Neural cell (in vitro differentiated cells): ENCODE measurements around the gene MUS81. TPM values are rescaled to one million over a fixed set of nuclear protein-coding genes. Genes with fewer than 3 reads are reported as not detected.

Experiments
- H2AFZ ChIP-seq: fragments of 200-600, 300-800 bp; sonication (generic), shearing (Covaris generic); 2 replicates; pipeline ENCODE4 v1.6.0; 2014; ENCODE audit warnings: low read depth, mild to moderate bottlenecking, antibody characterized with exemption, low read length, moderate library complexity
- H3F3A ChIP-seq: fragments of 200-600 bp; shearing (Covaris generic); 2 replicates; pipeline ENCODE4 v1.6.1; 2016; ENCODE audit warnings: mild to moderate bottlenecking, moderate library complexity, mixed read lengths, antibody characterized with exemption, low read length; ENCODE audit not compliant: insufficient read depth, poor library complexity, severe bottlenecking
- H3K27ac ChIP-seq: fragments of 200-600, 300-800 bp; sonication (generic), shearing (Covaris generic); 2 replicates; pipeline ENCODE4 v1.5.1; 2014; ENCODE audit warnings: mild to moderate bottlenecking, low read length, moderate library complexity
- H3K27me3 ChIP-seq: fragments of 300-800, 200-600 bp; sonication (generic), shearing (Covaris generic); 2 replicates; pipeline ENCODE4 v1.6.0; 2014; ENCODE audit warnings: mild to moderate bottlenecking, low read depth, low read length, moderate library complexity; ENCODE audit not compliant: insufficient read depth
- H3K36me3 ChIP-seq: fragments of 300-800, 200-600 bp; sonication (generic), shearing (Covaris generic); 2 replicates; pipeline ENCODE4 v1.5.1; 2014; ENCODE audit warnings: mild to moderate bottlenecking, antibody characterized with exemption, low read length, moderate library complexity; ENCODE audit not compliant: insufficient read depth
- H3K4me2 ChIP-seq: fragments of 300-800, 200-600 bp; sonication (generic), shearing (Covaris generic); 2 replicates; pipeline ENCODE4 v1.6.0; 2014; ENCODE audit warnings: mild to moderate bottlenecking, low read length
- H3K4me3 ChIP-seq: fragments of 300-800, 200-600 bp; sonication (generic), shearing (Covaris generic); 2 replicates; pipeline ENCODE4 v1.5.1; 2014; ENCODE audit warnings: mild to moderate bottlenecking, low read length, moderate library complexity
- H3K79me2 ChIP-seq: fragments of 200-600 bp; shearing (Covaris generic); replicated peaks from 2 replicates; pipeline ENCODE4 v1.6.0; 2014; ENCODE audit warnings: mild to moderate bottlenecking, low read length, moderate library complexity; ENCODE audit not compliant: insufficient read depth
- H3K9ac ChIP-seq: fragments of 300-800, 200-600 bp; sonication (generic), shearing (Covaris generic); 2 replicates; pipeline ENCODE4 v1.6.1; 2016; ENCODE audit warnings: mild to moderate bottlenecking, low read length, mixed read lengths
- H3K9me2 ChIP-seq: fragments of 200-600 bp; shearing (Covaris generic); 2 replicates; pipeline ENCODE4 v1.6.1; 2016; ENCODE audit warnings: mild to moderate bottlenecking, low read length, mixed read lengths; ENCODE audit not compliant: insufficient read depth
- H3K9me3 ChIP-seq: fragments of 200-600, 300-800 bp; sonication (generic), shearing (Covaris generic); 2 replicates; pipeline ENCODE4 v1.6.1; 2016; ENCODE audit warnings: mild to moderate bottlenecking, mixed run types, low read length, moderate library complexity, mixed read lengths
- H4K20me1 ChIP-seq: fragments of 200-600 bp; shearing (Covaris generic); 2 replicates; pipeline ENCODE4 v1.6.1; 2016; ENCODE audit warnings: mild to moderate bottlenecking, mixed run types; ENCODE audit not compliant: insufficient read depth
- CTCF ChIP-seq: fragments of 450-650 bp; IDR thresholded peaks from 2 replicates; pipeline ENCODE4 v1.5.1; 2014; ENCODE audit warnings: antibody characterized with exemption, mild to moderate bottlenecking, moderate library complexity; ENCODE audit not compliant: poor library complexity, severe bottlenecking
- EP300 ChIP-seq: fragments of 450-650 bp; conservative IDR thresholded peaks from 2 replicates; pipeline ENCODE4 v1.6.1; 2014; ENCODE audit warnings: antibody characterized with exemption, mild to moderate bottlenecking, moderate library complexity; ENCODE audit not compliant: poor library complexity, severe bottlenecking
- EZH2 ChIP-seq: fragments of 200-600, 300-800 bp; shearing (Covaris generic), sonication (generic); IDR thresholded peaks from 2 replicates; pipeline ENCODE4 v1.6.1; 2014; ENCODE audit warnings: antibody characterized with exemption, low read length, borderline replicate concordance, mild to moderate bottlenecking; ENCODE audit not compliant: insufficient read depth, poor library complexity, severe bottlenecking
- MXI1 ChIP-seq: fragments of 450-650 bp; conservative IDR thresholded peaks from 2 replicates; pipeline ENCODE4 v1.6.1; 2014; ENCODE audit warnings: antibody characterized with exemption, mild to moderate bottlenecking; ENCODE audit not compliant: poor library complexity, severe bottlenecking
- POLR2AphosphoS5 ChIP-seq: IDR thresholded peaks from 2 replicates; pipeline ENCODE4 v1.6.1; 2012
- RAD21 ChIP-seq: fragments of 450-650 bp; conservative IDR thresholded peaks from 2 replicates; pipeline ENCODE4 v1.6.1; 2014; ENCODE audit warnings: antibody characterized with exemption, mild to moderate bottlenecking, moderate library complexity
- REST ChIP-seq: IDR thresholded peaks from 2 replicates; pipeline ENCODE4 v1.6.1; 2012; ENCODE audit warnings: borderline replicate concordance
- SMC3 ChIP-seq: fragments of 450-650 bp; conservative IDR thresholded peaks from 2 replicates; pipeline ENCODE4 v1.6.1; 2014; ENCODE audit warnings: antibody characterized with exemption, mild to moderate bottlenecking, moderate library complexity; ENCODE audit not compliant: poor library complexity
- TAF1 ChIP-seq: IDR thresholded peaks from 2 replicates; pipeline ENCODE4 v1.6.1; 2012; ENCODE audit warnings: low read depth
- polyA plus RNA-seq: library from polyadenylated mRNA; depleted of rRNA; stranded (reverse); fragments of >200 nt; gene quantifications from 2 replicates; pipeline ENCODE4 v1.2.3, GENCODE V29; 2014

Gene MUS81
- polyA plus RNA-seq, 1 donor from 2014 or later: 183 TPM

- Histone ChIP-seq H3K27ac (no peak overlapping the region), H3K9me3 (no peaks in the 10 kb centered on the region), H3K4me3 (no peak overlapping the region), H3K36me3 (no peaks in the 10 kb centered on the region), H2AFZ (no peak overlapping the region), H3F3A (no peaks in the 10 kb centered on the region), H3K4me2 (no peak overlapping the region), H3K9ac (no peak overlapping the region), H3K9me2 (no peaks in the 10 kb centered on the region), H3K79me2 (no peaks in the 10 kb centered on the region), H4K20me1 (no peaks in the 10 kb centered on the region), H3K27me3 (peaks cover 11% of the 10 kb centered on the region)
- no peak for TF ChIP-seq EP300
- TF ChIP-seq MXI1: no peak
- TF ChIP-seq TAF1: no peak
- TF ChIP-seq SMC3: no peak
- no peak for TF ChIP-seq RAD21
- TF ChIP-seq EZH2: no peak
- TF ChIP-seq POLR2AphosphoS5: no peak
- TF ChIP-seq CTCF: no peak
- no peak for TF ChIP-seq REST
Measured at GRCh38 chr11:65871811-65872548, 11.7 kb downstream of the MUS81 start.

GRCh38 chr11:65872586-65873317 lies 12.5 kb downstream of the MUS81 start, which contains the start of gene EFEMP2:
EFEMP2 (minus strand) TSS chr11:65872800; CDS start chr11:65872354, 446 bp downstream.
- Histone ChIP-seq H3K79me2 (no peaks in the 10 kb centered on the region), H3K9me2 (no peaks in the 10 kb centered on the region), H3F3A (no peaks in the 10 kb centered on the region), H4K20me1 (no peaks in the 10 kb centered on the region), H3K4me3 (peak within 1 kb of the TSS; percentile 65), H3K27ac (no peak within 1 kb of the TSS), H3K36me3 (no peaks in the 10 kb centered on the region), H3K27me3 (peaks cover 11% of the 10 kb centered on the region), H2AFZ (no peak within 1 kb of the TSS), H3K9ac (peak within 1 kb of the TSS; percentile 46), H3K9me3 (no peaks in the 10 kb centered on the region), H3K4me2 (no peak within 1 kb of the TSS)
- TF ChIP-seq CTCF: no peak
- TF ChIP-seq SMC3: no peak
- TF ChIP-seq TAF1: no peak
- no peak for TF ChIP-seq REST
- TF ChIP-seq EP300: no peak
- no peak for TF ChIP-seq MXI1
- no peak for TF ChIP-seq RAD21
- TF ChIP-seq EZH2: no peak
- TF ChIP-seq POLR2AphosphoS5: no peak
